Cardiac septum (tissue), 1 donor: ENCODE measurements around the gene ZNF354C. TPM values are rescaled to one million over a fixed set of nuclear protein-coding genes. Genes with fewer than 3 reads are reported as not detected.

Source experiments
- DNase-seq: peaks from one replicate; pipeline ENCODE4 v3.0.0-alpha.2; 2020; ENCODE audit warnings: low spot score
- intact Hi-C: fragments of 100-400 bp; cut with DNase I; formaldehyde crosslinking; loops from one replicate; pipeline ENCODE4 v1.14.0; 2022
- total RNA-seq: library from RNA; stranded (reverse); fragmentation: NEBNext Ultra II Directional; extraction: Animal tissue kit (Norgen Biotek cat#: 25700); gene quantifications from one replicate; pipeline ENCODE4 v1.2.1, GENCODE V29; 2021
- donor health status: DM: no; HTN: no; CAD: no.

ZNF354C gene
- total RNA-seq, 1 donor from 2014 or later = 4.0 TPM

DNA sequence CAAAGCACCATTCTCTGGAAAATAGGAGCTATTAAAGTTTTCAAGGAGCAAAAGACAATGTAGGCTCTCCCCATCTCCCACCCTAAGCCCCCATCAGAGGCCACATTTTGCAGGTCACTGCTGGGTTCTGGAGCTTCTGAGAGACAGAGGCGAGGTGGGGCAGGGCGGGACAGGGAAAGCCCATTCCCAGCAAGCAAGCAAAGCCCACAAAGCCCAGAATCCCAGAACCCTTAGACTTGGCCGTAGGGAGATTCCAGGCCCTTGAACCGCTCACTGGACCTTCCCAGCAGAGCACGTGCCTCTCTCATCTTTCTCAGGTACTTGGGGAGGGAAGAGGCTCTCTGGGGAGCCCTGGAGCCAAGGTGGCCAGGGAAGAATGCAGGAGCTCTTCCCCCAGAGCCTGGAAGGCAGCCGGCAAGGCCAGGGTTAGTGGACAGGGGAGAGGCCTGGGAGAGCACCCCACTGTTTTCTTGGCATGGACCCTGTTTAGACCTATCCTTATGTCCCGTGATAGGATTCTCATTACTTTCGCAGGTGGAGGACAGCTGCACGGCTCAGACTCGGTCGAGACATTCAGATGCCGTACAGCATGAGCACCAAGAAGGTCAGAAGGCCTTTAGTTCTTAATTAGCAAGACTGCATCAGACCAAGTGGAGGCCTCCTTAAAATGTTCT, 52.4 kb downstream of the ZNF354C start:
- peak; percentile 71 for DNase-seq
- intact Hi-C loops = no loop called here

DNA sequence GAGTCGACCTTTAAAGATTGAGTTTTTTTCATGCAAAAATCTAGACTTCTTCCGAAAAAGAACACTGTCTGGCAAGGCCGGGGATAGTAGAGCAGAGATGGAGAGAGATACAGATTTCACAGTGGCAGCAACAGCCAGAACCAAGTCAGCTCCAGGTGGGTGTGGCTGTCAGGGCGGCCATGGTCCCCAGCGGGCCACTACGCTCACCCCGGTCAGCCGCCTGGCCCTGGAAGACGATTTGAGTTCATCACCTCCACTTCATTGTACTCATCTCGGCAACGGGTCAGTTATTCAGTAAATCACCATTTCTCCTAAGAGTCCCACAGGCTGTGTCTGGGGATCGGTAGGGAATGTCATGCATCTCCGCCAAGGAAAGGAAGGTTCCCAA, 53.0 kb downstream of the ZNF354C start:
- DNase-seq = no peak
- intact Hi-C loops = no loop called here

DNA sequence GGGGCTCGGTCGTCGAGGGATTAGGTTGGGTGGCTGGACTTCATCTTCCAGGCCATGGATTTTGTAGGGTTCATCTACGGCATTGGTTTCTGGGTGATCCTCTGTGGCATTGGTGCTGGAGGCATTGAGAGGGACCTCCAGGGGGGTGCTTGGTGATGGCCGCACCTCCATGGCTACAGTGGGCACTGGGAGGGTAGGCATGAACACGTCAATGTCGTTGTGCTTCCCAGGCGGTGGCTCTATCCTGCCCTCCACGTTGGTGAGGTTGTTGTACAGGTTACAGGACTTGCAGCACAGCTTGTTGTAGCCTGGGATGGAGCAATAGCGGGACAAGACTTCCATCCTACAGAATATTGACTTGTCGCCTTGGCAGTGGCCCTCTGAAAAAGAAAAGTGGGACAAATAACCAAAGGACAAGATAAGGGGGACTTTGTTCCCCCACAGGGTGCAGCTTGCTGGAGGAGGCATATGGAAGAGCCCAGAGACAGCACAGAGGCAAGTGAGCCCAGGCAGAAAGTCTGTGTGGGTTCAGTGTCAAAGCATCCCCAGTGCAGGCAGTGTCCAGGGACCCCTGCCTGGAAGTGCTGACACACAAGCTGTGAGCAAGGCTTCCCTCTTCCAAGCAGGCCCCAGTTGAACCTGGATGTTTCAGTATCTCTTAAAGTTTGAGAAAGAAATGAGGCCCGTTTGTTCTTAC, 53.9 kb downstream of the ZNF354C start:
- no peak for DNase-seq
- intact Hi-C loops = no loop called here

DNA sequence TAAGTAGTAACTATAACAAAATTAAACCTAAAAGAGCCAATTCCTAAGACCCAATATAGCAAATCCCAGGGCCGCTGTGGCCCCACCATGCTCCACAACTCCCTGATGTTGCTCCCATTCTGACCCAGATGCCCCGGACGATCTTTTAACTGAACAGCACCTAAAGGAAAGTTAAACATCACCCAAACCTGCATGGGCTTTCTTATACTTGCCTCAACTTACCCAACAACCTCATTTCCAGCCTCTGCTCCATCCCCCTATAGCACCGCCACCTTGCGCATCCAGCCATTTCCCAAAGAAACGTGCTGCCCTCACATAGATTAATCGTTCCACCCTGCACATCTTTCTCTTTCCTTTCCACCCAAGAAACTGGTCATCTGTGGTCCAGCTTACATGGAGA, 54.6 kb downstream of the ZNF354C start:
- DNase-seq = no peak
- intact Hi-C loops = no loop called here

DNA sequence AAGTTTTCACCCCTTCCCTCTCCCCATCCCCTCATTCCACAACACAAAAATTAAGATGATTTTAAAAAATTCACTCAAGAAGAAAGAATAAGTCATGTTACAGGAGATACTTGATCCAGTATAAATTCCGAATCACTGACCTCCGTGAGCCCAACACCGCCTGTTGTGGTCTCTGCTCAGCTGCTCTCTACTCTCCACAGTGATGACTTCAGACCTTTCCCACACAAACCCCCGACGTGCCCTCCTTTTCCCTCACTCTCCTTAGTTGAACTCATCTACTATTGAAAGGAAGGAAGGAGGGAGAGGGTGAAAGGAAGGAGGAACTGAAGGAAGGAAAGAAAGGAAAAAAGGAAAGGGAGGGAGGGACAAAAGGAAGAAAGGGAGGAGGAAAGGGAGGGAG, 55.1 kb downstream of the ZNF354C start:
- no peak for DNase-seq
- intact Hi-C loops = no loop called here

DNA sequence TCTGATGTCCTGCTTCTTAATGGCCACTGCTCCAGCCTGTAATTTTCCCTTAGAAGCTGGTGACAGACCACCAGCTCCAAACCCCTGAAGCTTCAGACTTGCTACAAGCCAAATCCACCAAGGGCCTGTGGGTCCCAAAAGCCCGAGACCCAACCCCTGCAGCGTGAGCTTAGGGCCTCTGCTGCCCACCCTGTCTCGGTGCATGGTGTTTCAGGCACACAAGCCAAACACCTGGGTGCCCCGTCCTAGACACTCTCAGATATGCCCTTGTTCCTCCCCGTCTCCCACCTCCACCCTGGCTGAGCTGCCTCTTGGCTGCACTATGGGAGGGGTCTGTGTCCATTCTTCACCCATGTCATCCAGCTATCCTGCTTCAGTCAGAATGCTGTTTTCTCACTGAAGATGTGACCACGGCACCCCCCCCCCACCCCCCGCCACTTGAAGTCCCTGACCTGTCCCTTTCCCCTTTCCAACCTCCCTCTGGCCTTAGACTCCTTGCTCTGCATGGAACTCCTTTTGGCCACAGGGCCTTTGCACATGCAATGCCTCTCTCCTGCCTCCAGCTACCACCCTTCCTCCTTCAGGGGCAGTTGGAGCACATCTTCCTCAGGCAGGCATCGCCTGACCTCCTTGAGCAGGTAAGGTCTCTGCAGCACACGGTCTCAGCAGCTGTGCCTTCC, 55.8 kb downstream of the ZNF354C start:
- intact Hi-C loops = no loop called here
- DNase-seq = no peak

DNA sequence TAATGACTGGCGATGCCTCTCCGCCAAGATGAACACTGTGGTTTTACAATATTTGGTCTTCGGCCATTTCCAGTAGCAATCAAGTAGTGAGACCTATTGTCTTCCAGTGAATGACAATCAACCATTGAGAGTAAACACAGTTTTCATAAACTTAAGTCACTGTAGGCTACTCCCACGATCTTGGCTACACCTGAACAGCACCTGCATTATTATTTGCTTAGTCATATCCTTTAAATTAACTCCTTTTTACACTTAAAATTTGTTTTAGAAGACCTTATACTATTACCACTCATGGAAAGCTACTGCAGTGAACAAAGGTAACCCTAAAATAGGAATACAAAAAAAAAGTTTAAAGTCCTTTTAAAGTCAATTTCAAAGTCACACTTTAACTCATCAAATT, 58.2 kb downstream of the ZNF354C start:
- no peak for DNase-seq
- intact Hi-C loops = no loop called here

DNA sequence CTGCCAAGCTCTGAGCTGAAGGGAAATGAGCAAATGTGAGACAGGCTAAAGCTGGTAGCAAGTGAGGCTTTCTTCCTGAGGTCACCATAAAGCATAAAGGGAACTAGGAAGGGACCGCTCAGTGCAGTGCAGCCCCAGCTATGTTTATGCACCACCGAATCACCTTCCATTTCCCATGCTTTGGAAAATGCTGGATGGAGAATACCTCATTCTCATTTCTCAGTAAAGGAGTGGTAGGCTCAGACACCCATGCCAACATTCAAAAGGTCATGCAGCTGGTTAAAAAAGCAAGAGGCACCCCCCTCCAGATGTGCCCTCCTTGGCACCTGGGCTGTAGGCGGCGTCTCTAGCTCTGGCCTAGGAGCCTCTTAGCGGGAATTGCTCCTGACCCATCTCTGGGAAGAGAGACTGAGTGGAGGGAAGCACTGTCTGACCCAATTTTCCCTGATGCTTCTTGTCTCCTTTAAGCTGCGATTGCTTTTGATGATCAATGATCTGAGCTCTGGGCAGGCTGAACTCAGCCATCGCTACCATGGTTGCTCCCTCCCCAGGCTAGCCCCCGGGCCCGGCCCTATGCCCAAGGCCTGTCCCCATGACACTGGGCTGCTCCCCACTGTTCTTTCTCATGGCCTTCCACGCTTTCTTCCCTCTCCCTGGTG, 58.7 kb downstream of the ZNF354C start:
- intact Hi-C loops = no loop called here
- peak; percentile 33 for DNase-seq

DNA sequence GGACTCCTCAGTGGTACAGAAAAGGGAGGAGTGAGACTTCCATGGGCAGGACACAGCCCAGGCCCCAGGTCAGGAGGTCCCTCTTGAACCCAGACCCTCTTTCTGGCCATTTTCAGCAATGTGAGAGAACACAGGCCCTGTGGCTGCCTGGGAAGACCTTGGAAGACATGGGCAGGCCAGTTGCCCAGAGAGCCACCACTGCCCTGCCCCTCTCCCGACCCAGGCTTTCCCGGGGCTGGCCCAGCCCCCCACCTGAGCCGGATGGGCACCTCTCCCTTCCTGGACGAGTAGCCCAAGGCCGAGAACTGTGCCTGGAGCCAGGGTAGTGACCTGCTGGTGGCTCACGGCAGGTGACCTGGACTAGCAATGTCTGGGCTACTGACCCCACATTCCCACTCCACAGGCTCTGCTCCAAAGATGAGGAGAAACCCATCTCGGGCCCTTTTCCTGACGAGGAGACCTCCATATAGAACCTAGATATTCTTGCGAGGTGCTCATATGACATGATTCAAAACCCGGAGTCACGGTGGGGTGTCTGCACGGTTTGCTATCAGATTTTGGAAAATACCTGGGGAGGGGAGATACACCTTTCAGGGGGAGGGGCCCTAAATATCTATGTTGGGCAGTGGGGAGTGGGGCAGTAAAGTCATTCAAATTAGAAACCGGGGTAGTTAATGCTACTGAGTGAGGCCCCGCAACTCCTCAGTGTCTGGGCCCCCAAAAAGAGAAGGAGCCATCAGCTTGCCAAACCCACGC, 59.4 kb downstream of the ZNF354C start:
- intact Hi-C loops = no loop called here
- peak; percentile 66 for DNase-seq

DNA sequence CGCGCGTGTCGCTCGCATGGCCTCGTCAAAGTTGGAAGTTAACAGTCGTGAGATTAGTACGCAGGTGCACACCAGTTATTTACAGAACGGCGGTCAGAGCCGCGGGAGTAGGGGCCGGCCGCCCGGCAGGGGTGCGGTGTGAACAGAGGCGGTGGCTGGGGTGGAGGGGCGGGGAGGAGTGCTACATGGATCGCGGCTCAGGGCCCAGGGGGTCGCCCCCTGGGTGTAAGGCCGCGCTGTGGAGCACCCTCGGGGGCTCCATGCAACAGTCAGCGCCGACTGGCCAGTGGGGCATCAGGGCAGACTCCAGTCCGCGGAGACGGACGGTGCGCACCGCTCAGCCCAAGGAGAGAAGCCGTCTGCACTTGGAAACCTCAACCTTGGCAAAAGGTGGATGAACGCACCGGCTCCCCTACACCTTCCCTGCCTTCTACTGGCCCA, 60.3 kb downstream of the ZNF354C start:
- intact Hi-C loops = no loop called here
- peak; percentile 59 for DNase-seq

DNA sequence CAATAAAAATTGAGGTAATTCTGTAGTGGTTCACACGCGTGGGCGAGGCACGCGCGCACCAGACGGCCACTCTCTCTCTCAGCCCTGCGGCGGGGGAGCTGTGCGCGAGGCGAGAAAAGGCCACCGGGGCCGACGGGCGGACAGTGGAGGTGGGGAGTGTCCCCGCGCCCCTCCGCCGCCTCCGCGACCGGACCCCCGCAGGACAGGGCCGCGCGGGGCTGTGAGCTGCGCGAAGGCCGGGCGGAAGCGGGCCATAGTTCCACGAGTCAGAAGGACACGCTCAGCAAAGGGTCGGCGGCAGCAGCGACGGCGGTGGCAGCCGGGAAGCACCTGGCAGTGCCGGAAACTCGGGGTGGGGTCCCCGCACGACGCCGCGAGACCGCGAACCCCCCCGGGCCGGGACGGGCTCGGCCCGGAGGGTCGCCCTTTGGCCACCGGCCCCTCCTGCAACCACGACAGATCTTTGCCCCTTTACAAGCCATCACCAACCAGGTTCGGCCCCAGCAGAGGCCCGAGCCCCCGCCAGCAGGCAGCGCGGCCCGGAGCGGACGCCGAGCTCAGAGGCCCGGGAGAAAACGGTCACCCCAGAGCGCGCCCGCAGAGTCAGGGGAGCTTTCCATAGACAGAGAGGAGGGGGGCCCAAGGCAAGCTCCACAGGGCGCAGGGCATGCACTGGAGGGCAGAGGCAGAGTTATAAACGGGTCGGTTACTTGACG, 60.9 kb downstream of the ZNF354C start:
- intact Hi-C loops = no loop called here
- DNase-seq = peak; percentile 59

DNA sequence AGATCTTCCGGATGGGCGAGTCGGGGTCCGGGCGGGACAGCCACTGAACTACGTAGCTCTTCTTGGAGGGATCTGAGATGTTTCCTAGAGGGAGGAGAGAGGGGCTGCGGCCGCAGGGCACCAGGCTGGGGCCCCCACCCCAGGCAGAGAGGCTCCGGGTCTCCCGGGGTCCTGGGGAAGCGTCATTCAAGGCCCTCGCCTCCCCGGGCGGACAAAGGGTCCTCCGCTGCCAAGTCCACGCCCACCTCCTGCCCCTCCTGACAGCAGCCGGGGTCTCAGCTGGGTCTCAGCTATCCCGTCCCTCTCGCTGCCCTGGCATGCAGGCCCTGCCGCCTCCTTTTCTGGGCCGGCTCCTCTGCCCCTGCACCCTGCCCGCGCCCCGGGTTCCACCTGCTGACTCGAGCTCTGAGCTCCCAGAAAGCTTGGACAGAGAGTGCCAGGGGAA, 61.5 kb downstream of the ZNF354C start:
- intact Hi-C loops = no loop called here

DNA sequence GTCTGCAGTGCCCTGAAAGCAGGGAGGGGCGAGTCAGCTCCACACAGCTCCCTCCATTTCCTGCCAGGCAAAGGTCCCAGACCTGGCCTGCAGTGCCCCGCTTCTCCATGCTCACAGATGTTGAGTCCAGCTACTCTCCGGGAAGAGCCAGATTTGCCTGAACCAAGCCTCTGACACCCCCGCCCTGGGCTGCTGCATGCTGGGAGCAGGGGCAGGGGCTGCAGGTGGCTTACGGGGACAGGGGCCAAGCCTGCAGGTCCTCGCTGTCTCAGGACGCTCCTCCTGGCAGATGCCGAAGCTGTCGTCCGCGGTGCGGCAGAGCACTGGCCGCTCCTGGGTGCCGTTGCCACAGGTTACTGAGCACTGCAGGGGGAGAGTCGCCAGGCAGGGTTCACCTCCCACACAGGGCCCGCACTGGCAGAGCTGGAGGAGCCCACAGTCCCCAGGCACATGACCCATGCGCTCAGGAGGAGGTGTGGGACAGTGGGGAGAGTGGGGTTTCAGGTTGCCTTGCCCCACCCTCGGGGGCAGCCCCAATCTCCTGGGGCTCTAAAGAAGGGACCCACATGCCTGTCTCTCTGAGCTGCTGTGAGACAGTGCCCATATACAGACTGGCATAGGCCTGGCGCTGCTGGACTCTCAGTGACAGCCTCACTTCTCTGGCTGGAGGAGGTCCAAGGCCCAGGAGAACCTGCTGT, 62.4 kb downstream of the ZNF354C start:
- DNase-seq = peak; percentile 47
- intact Hi-C loops = no loop called here

More for the DNA sequence above, 61.5 kb downstream of the ZNF354C start:
- DNase-seq = peak; percentile 70

DNA sequence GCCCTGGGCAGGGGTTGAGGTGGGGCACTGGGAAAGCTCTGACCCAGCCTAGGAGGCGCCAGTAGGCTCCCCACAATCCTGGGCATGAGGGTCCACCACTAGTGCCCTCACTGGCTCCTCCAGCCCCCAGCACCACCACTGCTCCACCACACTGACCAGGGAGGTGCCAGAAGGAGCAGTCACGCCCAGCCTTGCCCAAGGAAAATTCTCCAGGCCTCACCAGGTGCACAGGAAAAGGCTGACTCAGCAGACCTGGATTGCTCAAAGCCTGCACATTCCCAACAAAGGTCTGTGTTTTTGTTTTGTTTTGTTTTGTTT, 62.9 kb downstream of the ZNF354C start:
- DNase-seq = peak; percentile 57
- intact Hi-C loops = no loop called here

DNA sequence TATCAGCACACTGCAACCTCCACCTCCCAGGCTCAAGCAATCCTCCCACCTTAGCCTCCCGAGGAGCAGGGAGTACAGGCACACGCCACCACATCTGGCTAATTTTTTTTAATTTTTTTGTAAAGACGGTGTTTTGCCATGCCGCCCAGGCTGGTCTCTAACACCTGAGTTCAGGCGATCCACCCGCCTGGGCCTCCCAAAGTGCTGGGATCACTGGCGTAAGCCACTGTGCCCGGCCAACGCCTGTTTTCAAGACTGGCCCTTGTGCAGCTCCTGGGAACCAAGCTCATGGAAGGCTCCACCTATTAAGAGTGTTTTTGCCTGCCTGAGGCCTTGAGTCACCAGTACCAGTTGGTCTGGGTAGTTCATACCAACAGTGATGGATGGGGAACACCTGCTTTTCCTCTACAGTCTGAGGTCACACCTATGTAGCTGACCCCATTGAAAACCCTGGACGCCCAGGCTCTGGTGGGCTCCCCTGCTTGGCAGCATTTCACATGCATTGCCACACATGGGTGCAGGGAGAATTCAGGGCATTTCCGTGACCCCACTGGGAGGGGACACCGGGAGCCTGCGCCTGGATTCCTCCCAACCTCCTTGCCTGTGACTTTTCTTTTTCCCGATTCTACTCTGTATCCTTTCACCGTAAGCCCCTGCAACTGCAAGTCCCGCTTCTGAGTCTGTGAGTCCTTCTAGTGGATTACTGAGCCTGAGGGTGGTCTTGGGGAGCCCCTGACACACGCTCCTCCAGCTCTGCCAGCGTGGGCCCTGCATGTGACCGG, 63.5 kb downstream of the ZNF354C start:
- intact Hi-C loops = no loop called here
- DNase-seq = peak; percentile 41

DNA sequence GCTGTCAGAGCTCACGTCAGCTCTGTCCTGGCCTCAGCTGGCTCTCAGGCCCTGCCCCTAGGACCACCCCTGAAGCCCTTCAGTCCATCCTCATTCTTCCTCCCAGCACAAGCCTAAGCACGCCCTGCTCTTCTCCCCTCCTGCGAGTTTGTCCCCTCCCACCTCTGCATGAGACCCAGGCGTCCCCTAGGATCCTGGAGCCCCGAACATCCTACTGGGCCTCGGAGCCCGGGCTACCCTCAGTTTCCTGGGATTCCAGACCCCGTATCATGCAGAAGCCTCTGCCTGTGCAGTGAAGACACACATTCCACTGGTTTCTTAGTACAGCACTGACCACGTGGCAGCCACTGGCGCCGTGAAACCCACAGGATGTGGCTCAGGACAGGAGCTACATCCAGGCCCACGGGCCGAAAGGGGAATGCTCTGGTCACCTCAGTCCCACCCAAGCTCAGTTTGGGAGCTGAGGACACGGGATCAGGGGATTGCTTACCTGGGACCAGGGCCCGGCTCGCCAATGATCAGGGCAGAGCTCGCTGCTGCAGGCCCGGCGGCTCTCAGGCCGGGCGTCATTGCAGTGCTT, 64.2 kb downstream of the ZNF354C start:
- DNase-seq = peak; percentile 44
- intact Hi-C loops = no loop called here
